Large intestine (tissue), 12 donors: ENCODE data around the gene ROR1. TPM values are rescaled to one million over a fixed set of nuclear protein-coding genes. Genes with fewer than 3 reads are reported as not detected.
A peak's percentile ranks its signal among the peaks of the same experiment; 100 is the strongest.

Experiments
- DNase-seq, 2 donors: peaks; one replicate each; pipeline versions ENCODE4 v3.0.0 to v3.0.0-alpha.2; 2013
- H3K27ac ChIP-seq: one replicate; pipeline ENCODE4 v1.5.1; 2013; ENCODE audit warnings: low read length
- H3K27me3 ChIP-seq: 2 replicates; pipeline ENCODE4 v1.6.1; 2013; ENCODE audit warnings: low read length; ENCODE audit not compliant: control insufficient read depth, insufficient read depth
- H3K36me3 ChIP-seq: 2 replicates; pipeline ENCODE4 v1.6.1; 2013; ENCODE audit warnings: low read length; ENCODE audit not compliant: control insufficient read depth, insufficient read depth
- H3K4me1 ChIP-seq: one replicate; pipeline ENCODE4 v1.6.1; 2013; ENCODE audit warnings: low read length; ENCODE audit not compliant: control insufficient read depth, insufficient read depth
- H3K4me3 ChIP-seq: one replicate; pipeline ENCODE4 v1.5.1; 2013; ENCODE audit warnings: low read length
- H3K9me3 ChIP-seq: one replicate; pipeline ENCODE4 v1.6.1; 2013; ENCODE audit warnings: mild to moderate bottlenecking, low read depth, low read length, moderate library complexity; ENCODE audit not compliant: control insufficient read depth
- WGBS: methylation state at CpG from one replicate; pipeline ENCODE4 v1.1.5; 2013; ENCODE audit warnings: low lambda C conversion rate; ENCODE audit not compliant: insufficient coverage; 5-methylcytosine and 5-hydroxymethylcytosine counted together
- long read RNA-seq, 11 donors: transcript quantifications; one replicate each; lab custom pipeline, GENCODE V29; 2026
- polyA plus RNA-seq: library from polyadenylated mRNA; unstranded; fragments of 120-200 nt; gene quantifications from one replicate; pipeline ENCODE4 v1.2.1, GENCODE V29; 2013

Gene ROR1
- polyA plus RNA-seq, result 14.4 TPM
- long read RNA-seq, donor 1, full-length matches to known transcripts, result 2 of 2 reads
- long read RNA-seq, donor 1, partial matches to known transcripts, result 0 of 2 reads
- long read RNA-seq, donor 1, other reads (novel, unspliced or antisense), result 0 of 2 reads
- long read RNA-seq, donor 2, full-length matches to known transcripts, result 3 of 3 reads
- long read RNA-seq, donor 2, partial matches to known transcripts, result 0 of 3 reads
- long read RNA-seq, donor 2, other reads (novel, unspliced or antisense), result 0 of 3 reads
- long read RNA-seq, donor 3, result 0 reads
- long read RNA-seq, donor 4, result 0 reads
- long read RNA-seq, donor 5, result 0 reads
- long read RNA-seq, donor 6, full-length matches to known transcripts, result 5 of 14 reads
- long read RNA-seq, donor 6, partial matches to known transcripts, result 9 of 14 reads
- long read RNA-seq, donor 6, other reads (novel, unspliced or antisense), result 0 of 14 reads
- long read RNA-seq, donor 7, full-length matches to known transcripts, result 3 of 3 reads
- long read RNA-seq, donor 7, partial matches to known transcripts, result 0 of 3 reads
- long read RNA-seq, donor 7, other reads (novel, unspliced or antisense), result 0 of 3 reads
- long read RNA-seq, donor 8, full-length matches to known transcripts, result 4 of 4 reads
- long read RNA-seq, donor 8, partial matches to known transcripts, result 0 of 4 reads
- long read RNA-seq, donor 8, other reads (novel, unspliced or antisense), result 0 of 4 reads
- long read RNA-seq, donor 9, full-length matches to known transcripts, result 3 of 3 reads
- long read RNA-seq, donor 9, partial matches to known transcripts, result 0 of 3 reads
- long read RNA-seq, donor 9, other reads (novel, unspliced or antisense), result 0 of 3 reads
- long read RNA-seq, donor 10, full-length matches to known transcripts, result 4 of 4 reads
- long read RNA-seq, donor 10, partial matches to known transcripts, result 0 of 4 reads
- long read RNA-seq, donor 10, other reads (novel, unspliced or antisense), result 0 of 4 reads
- long read RNA-seq, donor 11, full-length matches to known transcripts, result 2 of 2 reads
- long read RNA-seq, donor 11, partial matches to known transcripts, result 0 of 2 reads
- long read RNA-seq, donor 11, other reads (novel, unspliced or antisense), result 0 of 2 reads

DNA sequence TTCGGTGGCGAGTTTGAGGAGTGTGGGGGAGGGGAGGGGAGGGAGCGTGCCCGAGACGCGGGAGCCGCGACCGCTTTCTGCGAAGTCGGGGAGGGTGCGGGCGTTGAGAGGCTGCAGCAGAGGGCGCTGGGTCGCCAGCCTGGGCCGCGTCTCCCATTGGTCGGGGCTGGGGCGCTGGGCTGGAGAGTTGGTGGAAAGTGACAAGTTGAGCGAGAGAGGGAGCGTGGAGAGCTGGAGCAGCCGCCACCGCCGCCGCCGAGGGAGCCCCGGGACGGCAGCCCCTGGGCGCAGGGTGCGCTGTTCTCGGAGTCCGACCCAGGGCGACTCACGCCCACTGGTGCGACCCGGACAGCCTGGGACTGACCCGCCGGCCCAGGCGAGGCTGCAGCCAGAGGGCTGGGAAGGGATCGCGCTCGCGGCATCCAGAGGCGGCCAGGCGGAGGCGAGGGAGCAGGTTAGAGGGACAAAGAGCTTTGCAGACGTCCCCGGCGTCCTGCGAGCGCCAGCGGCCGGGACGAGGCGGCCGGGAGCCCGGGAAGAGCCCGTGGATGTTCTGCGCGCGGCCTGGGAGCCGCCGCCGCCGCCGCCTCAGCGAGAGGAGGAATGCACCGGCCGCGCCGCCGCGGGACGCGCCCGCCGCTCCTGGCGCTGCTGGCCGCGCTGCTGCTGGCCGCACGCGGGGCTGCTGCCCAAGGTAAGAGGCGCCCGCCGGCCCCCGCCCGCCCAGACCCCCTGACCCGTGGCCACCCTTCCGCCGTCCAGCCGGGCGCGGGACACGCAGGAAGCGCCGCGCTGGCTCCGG lies at the start of gene ROR1:
Gene ROR1 (plus strand): TSS at position 203 of the 802 bp plus-strand sequence.
- Histone ChIP-seq H3K4me3 (peak within 1 kb of the TSS; percentile 63), H3K27me3 (peaks cover 13% of the 10 kb centered on the region), H3K9me3 (peaks cover 5% of the 10 kb centered on the region), H3K27ac (peak within 1 kb of the TSS; percentile 48), H3K36me3 (no peaks in the 10 kb centered on the region), H3K4me1 (peaks cover 27% of the 10 kb centered on the region)
- DNase-seq, result peak; percentile 83 to 90
- WGBS, result no CpG with 5 or more reads among the region's 99 CpGs

DNA sequence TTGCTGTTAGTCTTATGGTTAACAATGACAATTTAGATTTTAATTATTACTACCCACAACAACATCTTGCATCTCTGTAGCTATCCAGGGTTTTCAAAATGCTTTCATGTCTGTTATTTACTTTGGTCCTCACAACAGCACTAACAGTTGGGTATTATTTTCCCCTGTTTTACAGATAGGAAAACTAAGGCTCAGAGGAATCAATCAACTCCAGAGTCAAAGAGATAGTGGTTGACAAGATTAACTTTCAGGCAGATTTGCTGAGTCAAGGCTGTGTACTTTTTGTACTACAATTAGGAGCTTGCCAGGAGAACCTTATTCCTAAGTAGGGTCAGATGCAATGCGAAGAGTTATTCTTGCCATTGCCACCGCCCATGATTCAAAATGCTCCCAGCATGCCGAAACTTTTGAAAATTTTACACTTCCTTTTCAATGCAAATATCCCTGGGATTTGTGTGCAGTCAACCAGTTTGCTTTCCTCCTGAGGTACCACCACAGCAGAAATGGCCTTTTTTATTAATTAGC lies 49.4 kb upstream of the ROR1 start:
- Histone ChIP-seq H3K9me3 (no peaks in the 10 kb centered on the region), H3K4me1 (peaks cover 15% of the 10 kb centered on the region), H3K27me3 (no peaks in the 10 kb centered on the region), H3K36me3 (no peaks in the 10 kb centered on the region), H3K4me3 (no peak overlapping the region), H3K27ac (no peak overlapping the region)
- no peak for DNase-seq
- no CpG with 5 or more reads among the region's 3 CpGs for WGBS

- Histone ChIP-seq H3K27ac (no peak overlapping the region), H3K4me3 (no peak overlapping the region), H3K27me3 (no peaks in the 10 kb centered on the region), H3K36me3 (no peaks in the 10 kb centered on the region), H3K9me3 (no peaks in the 10 kb centered on the region), H3K4me1 (peaks cover 4% of the 10 kb centered on the region)
- no CpG with 5 or more reads among the region's 8 CpGs for WGBS
- no peak for DNase-seq
Observed at GRCh38 chr1:63728611-63729226, 45.1 kb upstream of the ROR1 start.

- H3K27me3 ChIP-seq, result no peaks in the 10 kb centered on the region
- 71% methylated on average over 4 of the region's 5 CpGs for WGBS
- no peak overlapping the region for H3K27ac ChIP-seq
- no peak for DNase-seq
- H3K36me3 ChIP-seq, result no peaks in the 10 kb centered on the region
- no peaks in the 10 kb centered on the region for H3K9me3 ChIP-seq
- H3K4me3 ChIP-seq, result no peak overlapping the region
- H3K4me1 ChIP-seq, result no peaks in the 10 kb centered on the region
Observed at GRCh38 chr1:63729227-63729620, 44.6 kb upstream of the ROR1 start.

- no peak for DNase-seq
- no peaks in the 10 kb centered on the region for H3K27me3 ChIP-seq
- H3K9me3 ChIP-seq, result no peaks in the 10 kb centered on the region
- H3K4me3 ChIP-seq, result no peak overlapping the region
- 100% methylated on average over 1 of the region's 4 CpGs for WGBS
- no peak overlapping the region for H3K27ac ChIP-seq
- no peaks in the 10 kb centered on the region for H3K36me3 ChIP-seq
- H3K4me1 ChIP-seq, result no peaks in the 10 kb centered on the region
Observed at GRCh38 chr1:63730211-63730610, 43.6 kb upstream of the ROR1 start.

DNA sequence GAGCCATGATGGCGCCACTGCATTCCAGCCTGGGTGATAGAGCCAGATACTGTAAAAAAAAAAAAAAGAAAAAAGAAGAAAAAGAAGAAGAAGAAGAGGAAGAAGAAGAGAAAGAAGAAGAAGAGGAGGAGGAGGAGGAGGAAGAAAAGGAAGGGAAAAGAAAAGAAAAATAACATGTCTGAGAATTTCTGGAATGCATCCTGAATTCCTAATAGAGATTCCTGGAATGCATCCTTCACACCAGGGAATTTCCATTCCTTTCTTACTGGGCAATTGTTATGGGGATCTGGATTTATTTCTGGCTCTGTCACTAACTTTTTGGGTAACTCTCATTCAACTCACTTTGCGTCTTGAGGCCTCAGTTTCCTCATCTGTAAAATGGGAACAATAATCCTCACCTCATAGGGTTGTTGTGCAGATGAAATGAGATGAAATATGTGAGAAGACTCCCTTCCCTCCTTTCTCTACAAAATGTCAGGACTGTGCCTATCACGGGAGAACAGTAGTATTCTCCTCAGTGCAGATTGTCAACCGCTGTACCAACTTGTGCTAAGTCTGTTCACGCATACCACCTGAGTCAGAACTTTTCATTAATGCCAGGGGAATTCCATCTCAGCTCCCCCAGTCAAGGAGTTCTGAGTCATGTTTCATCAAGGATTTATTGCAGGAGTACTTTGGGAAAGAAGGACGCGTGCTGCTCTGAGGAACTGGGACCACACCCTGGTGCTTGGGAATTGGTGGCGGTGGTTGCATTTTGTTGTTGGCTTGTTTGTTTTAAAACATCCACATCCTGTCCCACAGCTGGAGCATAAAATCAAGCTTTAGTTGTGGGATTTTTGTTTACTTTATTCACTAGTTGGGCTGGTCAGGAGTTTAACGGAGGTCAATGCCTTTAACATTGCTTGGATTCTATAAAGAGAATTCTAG lies 42.4 kb upstream of the ROR1 start:
- WGBS, result 87% methylated on average over 1 of the region's 9 CpGs
- no peaks in the 10 kb centered on the region for H3K36me3 ChIP-seq
- H3K27ac ChIP-seq, result no peak overlapping the region
- no peak overlapping the region for H3K4me3 ChIP-seq
- DNase-seq, result peak in 1 of 2 donors; percentile 30
- H3K4me1 ChIP-seq, result no peaks in the 10 kb centered on the region
- H3K27me3 ChIP-seq, result no peaks in the 10 kb centered on the region
- H3K9me3 ChIP-seq, result no peaks in the 10 kb centered on the region

DNA sequence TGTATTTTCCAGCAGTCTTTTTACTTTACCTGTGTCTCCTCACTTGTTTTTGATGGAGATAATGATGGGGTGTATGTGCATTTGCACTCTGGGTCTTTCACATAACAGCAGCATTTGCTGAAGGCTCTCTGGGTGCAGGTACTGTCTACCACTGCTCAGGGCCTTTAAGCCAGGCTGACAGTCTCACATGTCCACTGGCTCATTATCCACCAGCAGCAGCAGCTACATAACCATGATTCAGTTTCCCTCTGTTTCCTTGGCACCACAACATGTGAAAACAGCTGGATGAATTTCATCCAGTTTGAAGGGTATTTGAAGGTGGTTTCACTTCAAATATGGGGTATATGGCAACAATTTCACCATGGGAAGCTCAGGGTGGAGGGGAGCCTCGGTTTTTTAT lies 41.2 kb upstream of the ROR1 start:
- no peak for DNase-seq

DNA sequence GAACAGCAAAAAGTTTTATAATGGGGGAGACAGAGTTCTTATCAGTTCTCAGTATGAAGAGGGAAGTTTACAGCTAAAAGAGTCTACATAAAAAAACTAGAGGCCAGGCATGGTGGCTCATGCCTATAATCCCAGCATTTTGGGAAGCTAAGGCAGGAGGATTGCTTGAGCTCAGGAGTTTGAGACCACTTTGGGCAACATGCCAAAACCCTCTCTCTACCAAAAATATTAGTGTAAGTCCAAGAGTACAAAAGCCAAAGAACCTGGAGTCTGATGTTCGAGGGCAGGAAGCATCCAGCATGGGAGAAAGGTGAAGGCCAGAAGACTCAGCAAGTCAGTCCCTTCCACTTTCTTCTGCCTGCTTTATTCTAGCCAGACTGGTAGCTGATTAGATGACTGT lies 35.0 kb upstream of the ROR1 start:
- Histone ChIP-seq H3K4me3 (no peak overlapping the region), H3K27me3 (no peaks in the 10 kb centered on the region), H3K27ac (no peak overlapping the region), H3K36me3 (no peaks in the 10 kb centered on the region), H3K4me1 (no peaks in the 10 kb centered on the region), H3K9me3 (peaks cover 2% of the 10 kb centered on the region)
- DNase-seq, result no peak
- WGBS, result no CpG with 5 or more reads among the region's 1 CpG

More for the DNA sequence above, 41.2 kb upstream of the ROR1 start:
- Histone ChIP-seq H3K4me3 (no peak overlapping the region), H3K27ac (no peak overlapping the region), H3K36me3 (no peaks in the 10 kb centered on the region), H3K27me3 (no peaks in the 10 kb centered on the region), H3K9me3 (no peaks in the 10 kb centered on the region), H3K4me1 (no peaks in the 10 kb centered on the region)
- no CpG with 5 or more reads among the region's 1 CpG for WGBS

- Histone ChIP-seq H3K4me3 (no peak overlapping the region), H3K27ac (no peak overlapping the region), H3K27me3 (no peaks in the 10 kb centered on the region), H3K9me3 (peaks cover 2% of the 10 kb centered on the region), H3K4me1 (no peaks in the 10 kb centered on the region), H3K36me3 (no peaks in the 10 kb centered on the region)
- no CpG with 5 or more reads among the region's 2 CpGs for WGBS
- no peak for DNase-seq
Observed at GRCh38 chr1:63739452-63739851, 34.4 kb upstream of the ROR1 start.
